NCI-H1694 (cell line): Measurements from ENCODE around the gene GALNT17.
A peak's percentile ranks its signal among the peaks of the same experiment; 100 is the strongest.
"Not testable (repeated sequence)": the region's sequence is repeated elsewhere in the genome, so short reads cannot be mapped to it uniquely, and the experiment has no call there.

Experiments used
- DNase-seq: peaks from one replicate; lab custom pipeline; 2025; lab: John Stamatoyannopoulos, UW

GALNT17 gene

GRCh38 chr7:71171476-71171875 is 39.5 kb downstream of the GALNT17 start:
- no peak for DNase-seq

- no peak for DNase-seq
Measured at GRCh38 chr7:71173955-71174354, 42.0 kb downstream of the GALNT17 start.

GRCh38 chr7:71182438-71182935 is 50.5 kb downstream of the GALNT17 start:
- DNase-seq = no peak

GRCh38 chr7:71184136-71184535 is 52.2 kb downstream of the GALNT17 start:
- no peak for DNase-seq

GRCh38 chr7:71184609-71185008 is 52.7 kb downstream of the GALNT17 start:
- no peak for DNase-seq

GRCh38 chr7:71186535-71187057 is 54.7 kb downstream of the GALNT17 start:
- no peak for DNase-seq

- DNase-seq = no peak
Measured at GRCh38 chr7:71191771-71192170, 59.8 kb downstream of the GALNT17 start.

GRCh38 chr7:71193099-71193810 is 61.3 kb downstream of the GALNT17 start:
- DNase-seq = peak; percentile 44

- no peak for DNase-seq
Measured at GRCh38 chr7:71198391-71198790, 66.4 kb downstream of the GALNT17 start.

GRCh38 chr7:71198887-71199286 is 66.9 kb downstream of the GALNT17 start:
- no peak for DNase-seq

GRCh38 chr7:71206184-71206583 is 74.2 kb downstream of the GALNT17 start:
- no peak for DNase-seq

GRCh38 chr7:71208881-71209280 is 76.9 kb downstream of the GALNT17 start:
- peak; percentile 21 for DNase-seq

- DNase-seq = not testable (repeated sequence)
Measured at GRCh38 chr7:71209484-71209883, 77.5 kb downstream of the GALNT17 start.

- no peak for DNase-seq
Measured at GRCh38 chr7:71210220-71210619, 78.3 kb downstream of the GALNT17 start.

- not testable (repeated sequence) for DNase-seq
Measured at GRCh38 chr7:71212433-71212832, 80.5 kb downstream of the GALNT17 start.

GRCh38 chr7:71216211-71216610 is 84.3 kb downstream of the GALNT17 start:
- DNase-seq = no peak

- no peak for DNase-seq
Measured at GRCh38 chr7:71220210-71220695, 88.3 kb downstream of the GALNT17 start.

- DNase-seq = no peak
Measured at GRCh38 chr7:71221049-71221448, 89.1 kb downstream of the GALNT17 start.

GRCh38 chr7:71221549-71221948 is 89.6 kb downstream of the GALNT17 start:
- no peak for DNase-seq

- DNase-seq = no peak
Measured at GRCh38 chr7:71227126-71227525, 95.2 kb downstream of the GALNT17 start.

- no peak for DNase-seq
Measured at GRCh38 chr7:71229148-71229547, 97.2 kb downstream of the GALNT17 start.

- DNase-seq = no peak
Measured at GRCh38 chr7:71229699-71230098, 97.8 kb downstream of the GALNT17 start.

- no peak for DNase-seq
Measured at GRCh38 chr7:71235253-71235652, 103.3 kb downstream of the GALNT17 start.
